Ishikawa (cell line): ENCODE results near the gene CANT1.

Experiments
- CEBPB ChIP-seq: IDR thresholded peaks from 2 replicates; pipeline ENCODE4 v1.6.1; 2012
- CREB1 ChIP-seq: IDR thresholded peaks from 2 replicates; pipeline ENCODE4 v1.6.1; 2012; ENCODE audit warnings: low read depth
- EP300 ChIP-seq: IDR thresholded peaks from 2 replicates; pipeline ENCODE4 v1.6.1; 2012; ENCODE audit warnings: borderline replicate concordance
- FOXM1 ChIP-seq: IDR thresholded peaks from 2 replicates; pipeline ENCODE4 v1.6.1; 2012; ENCODE audit warnings: low read depth, borderline replicate concordance
- MAX ChIP-seq: IDR thresholded peaks from 2 replicates; pipeline ENCODE4 v1.6.1; 2012
- NFIC ChIP-seq: IDR thresholded peaks from 2 replicates; pipeline ENCODE4 v1.6.1; 2012
- RAD21 ChIP-seq: IDR thresholded peaks from 2 replicates; pipeline ENCODE4 v1.6.1; 2012; ENCODE audit warnings: low read depth
- TAF1 ChIP-seq: IDR thresholded peaks from 2 replicates; pipeline ENCODE4 v1.6.1; 2012; ENCODE audit warnings: low read depth, mild to moderate bottlenecking
- TCF12 ChIP-seq: IDR thresholded peaks from 2 replicates; pipeline ENCODE4 v1.6.1; 2012; ENCODE audit warnings: low read depth
- TEAD4 ChIP-seq: IDR thresholded peaks from 2 replicates; pipeline ENCODE4 v1.6.1; 2012
- USF1 ChIP-seq: IDR thresholded peaks from 2 replicates; pipeline ENCODE4 v1.6.1; 2012
- YY1 ChIP-seq: IDR thresholded peaks from 2 replicates; pipeline ENCODE4 v1.6.1; 2012; ENCODE audit warnings: low read depth
- ZBTB7A ChIP-seq: IDR thresholded peaks from 2 replicates; pipeline ENCODE4 v1.6.1; 2012; ENCODE audit warnings: low read depth
- TF ChIP-seq, protein P1 (sequence below): IDR thresholded peaks from 2 replicates; pipeline ENCODE4 v1.6.1; 2012; ENCODE audit warnings: low read depth, mild to moderate bottlenecking

GRCh38 chr17:79014158-79014758, 4.7 kb upstream of the CANT1 start:
- no peak for TF ChIP-seq EP300
- TF ChIP-seq ZBTB7A: no peak
- TF ChIP-seq YY1: no peak
- no peak for TF ChIP-seq TAF1
- TF ChIP-seq MAX: no peak
- TF ChIP-seq FOXM1: no peak
- no peak for TF ChIP-seq CREB1
- TF ChIP-seq, protein P1, sequence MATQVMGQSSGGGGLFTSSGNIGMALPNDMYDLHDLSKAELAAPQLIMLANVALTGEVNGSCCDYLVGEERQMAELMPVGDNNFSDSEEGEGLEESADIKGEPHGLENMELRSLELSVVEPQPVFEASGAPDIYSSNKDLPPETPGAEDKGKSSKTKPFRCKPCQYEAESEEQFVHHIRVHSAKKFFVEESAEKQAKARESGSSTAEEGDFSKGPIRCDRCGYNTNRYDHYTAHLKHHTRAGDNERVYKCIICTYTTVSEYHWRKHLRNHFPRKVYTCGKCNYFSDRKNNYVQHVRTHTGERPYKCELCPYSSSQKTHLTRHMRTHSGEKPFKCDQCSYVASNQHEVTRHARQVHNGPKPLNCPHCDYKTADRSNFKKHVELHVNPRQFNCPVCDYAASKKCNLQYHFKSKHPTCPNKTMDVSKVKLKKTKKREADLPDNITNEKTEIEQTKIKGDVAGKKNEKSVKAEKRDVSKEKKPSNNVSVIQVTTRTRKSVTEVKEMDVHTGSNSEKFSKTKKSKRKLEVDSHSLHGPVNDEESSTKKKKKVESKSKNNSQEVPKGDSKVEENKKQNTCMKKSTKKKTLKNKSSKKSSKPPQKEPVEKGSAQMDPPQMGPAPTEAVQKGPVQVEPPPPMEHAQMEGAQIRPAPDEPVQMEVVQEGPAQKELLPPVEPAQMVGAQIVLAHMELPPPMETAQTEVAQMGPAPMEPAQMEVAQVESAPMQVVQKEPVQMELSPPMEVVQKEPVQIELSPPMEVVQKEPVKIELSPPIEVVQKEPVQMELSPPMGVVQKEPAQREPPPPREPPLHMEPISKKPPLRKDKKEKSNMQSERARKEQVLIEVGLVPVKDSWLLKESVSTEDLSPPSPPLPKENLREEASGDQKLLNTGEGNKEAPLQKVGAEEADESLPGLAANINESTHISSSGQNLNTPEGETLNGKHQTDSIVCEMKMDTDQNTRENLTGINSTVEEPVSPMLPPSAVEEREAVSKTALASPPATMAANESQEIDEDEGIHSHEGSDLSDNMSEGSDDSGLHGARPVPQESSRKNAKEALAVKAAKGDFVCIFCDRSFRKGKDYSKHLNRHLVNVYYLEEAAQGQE: no peak
- TF ChIP-seq CEBPB: no peak
- TF ChIP-seq RAD21: no peak
- TF ChIP-seq USF1: no peak
- no peak for TF ChIP-seq NFIC
- TF ChIP-seq TCF12: no peak
- no peak for TF ChIP-seq TEAD4
